ENCODE measurements around the gene SLC27A3.

- TF ChIP-seq CTCF (IDR thresholded peaks at IDR 0.05), result no peak
- TF ChIP-seq POLR2A (IDR thresholded peaks at IDR 0.05), result no peak
These were observed 16.5 kb downstream of the SLC27A3 start for GRCh38 chr1:153791648-153792253.

Measured in esophagus squamous epithelium (tissue), 4 donors.